ENCODE data around the gene NXN. TPM values are rescaled to one million over a fixed set of nuclear protein-coding genes. Genes with fewer than 3 reads are reported as not detected.

Gene NXN
- polyA plus RNA-seq, 3 donors, result not detected

DNA sequence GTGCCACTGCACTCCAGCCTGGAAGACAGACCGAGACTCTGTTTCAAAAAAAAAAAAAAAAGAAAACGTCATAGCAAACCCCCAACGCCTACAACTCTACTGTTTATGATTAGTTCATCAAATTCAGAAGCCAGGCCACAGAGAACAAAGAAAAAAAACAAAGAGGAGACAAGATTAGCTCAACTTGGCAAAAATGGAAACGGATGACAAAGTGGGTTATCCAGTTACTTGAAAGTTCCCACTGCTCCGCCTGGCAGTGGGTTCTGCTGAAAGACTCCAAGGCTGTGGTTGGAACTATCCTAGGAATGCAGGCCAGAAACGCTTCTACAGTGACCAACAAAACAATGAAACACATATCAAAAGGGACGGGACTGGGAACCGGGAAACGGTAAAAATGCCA, 144.3 kb downstream of the NXN start:
- TF ChIP-seq, protein P1, sequence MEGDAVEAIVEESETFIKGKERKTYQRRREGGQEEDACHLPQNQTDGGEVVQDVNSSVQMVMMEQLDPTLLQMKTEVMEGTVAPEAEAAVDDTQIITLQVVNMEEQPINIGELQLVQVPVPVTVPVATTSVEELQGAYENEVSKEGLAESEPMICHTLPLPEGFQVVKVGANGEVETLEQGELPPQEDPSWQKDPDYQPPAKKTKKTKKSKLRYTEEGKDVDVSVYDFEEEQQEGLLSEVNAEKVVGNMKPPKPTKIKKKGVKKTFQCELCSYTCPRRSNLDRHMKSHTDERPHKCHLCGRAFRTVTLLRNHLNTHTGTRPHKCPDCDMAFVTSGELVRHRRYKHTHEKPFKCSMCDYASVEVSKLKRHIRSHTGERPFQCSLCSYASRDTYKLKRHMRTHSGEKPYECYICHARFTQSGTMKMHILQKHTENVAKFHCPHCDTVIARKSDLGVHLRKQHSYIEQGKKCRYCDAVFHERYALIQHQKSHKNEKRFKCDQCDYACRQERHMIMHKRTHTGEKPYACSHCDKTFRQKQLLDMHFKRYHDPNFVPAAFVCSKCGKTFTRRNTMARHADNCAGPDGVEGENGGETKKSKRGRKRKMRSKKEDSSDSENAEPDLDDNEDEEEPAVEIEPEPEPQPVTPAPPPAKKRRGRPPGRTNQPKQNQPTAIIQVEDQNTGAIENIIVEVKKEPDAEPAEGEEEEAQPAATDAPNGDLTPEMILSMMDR (IDR thresholded peaks at IDR 0.05), result no peak
- Mint-ChIP-seq H3K36me3 (no peaks in the 10 kb centered on the region), H3K27ac (no peak overlapping the region), H3K9me3 (peaks cover 2 to 21% (median 12%) of the 10 kb centered on the region in 7 donors), H3K4me1 (no peaks in the 10 kb centered on the region), H3K4me3 (no peak overlapping the region), H3K27me3 (ENCODE audit: low read depth in 3 of 3) (peaks cover 3 to 6% (median 4%) of the 10 kb centered on the region in 3 donors)
- Histone ChIP-seq H2AFZ (ENCODE audit: insufficient read depth, low read depth, low read length, poor library complexity, severe bottlenecking) (no peak overlapping the region), H3K27me3 (ENCODE audit: control insufficient read depth in 2 of 2, insufficient read depth in 2 of 2, low read length in 2 of 2) (no peaks in the 10 kb centered on the region), H4K20me1 (ENCODE audit: insufficient read depth, low read length) (no peaks in the 10 kb centered on the region), H3K27ac (ENCODE audit: low read depth in 1 of 2, low read length in 2 of 2) (no peak overlapping the region), H3K79me2 (ENCODE audit: insufficient read depth, low read length) (no peaks in the 10 kb centered on the region), H3K4me1 (ENCODE audit: control insufficient read depth in 1 of 2, insufficient read depth in 2 of 2, low read length in 2 of 2) (no peaks in the 10 kb centered on the region), H3K4me2 (replicated peaks; ENCODE audit: extremely low read depth, low read length, poor library complexity, severe bottlenecking) (no peak overlapping the region), H3K4me3 (replicated peaks in 1 of 3; ENCODE audit: low read depth in 2 of 3, low read length in 3 of 3) (no peak overlapping the region), H3K9ac (ENCODE audit: insufficient read depth, low read length, poor library complexity, severe bottlenecking) (no peak overlapping the region), H3K36me3 (replicated peaks in 1 of 2; ENCODE audit: control insufficient read depth in 1 of 2, insufficient read depth in 2 of 2, low read length in 2 of 2) (no peaks in the 10 kb centered on the region), H3K9me3 (replicated peaks in 1 of 2; ENCODE audit: control insufficient read depth in 1 of 2, insufficient read depth in 1 of 2, low read length in 2 of 2) (peaks cover 5 to 6% of the 10 kb centered on the region in 2 donors)
- intact Hi-C loops (cut with micrococcal nuclease), result no loop called here
- WGBS (ENCODE audit: insufficient coverage), result 100% methylated on average over 2 of the region's 9 CpGs
- no peak for DNase-seq

DNA sequence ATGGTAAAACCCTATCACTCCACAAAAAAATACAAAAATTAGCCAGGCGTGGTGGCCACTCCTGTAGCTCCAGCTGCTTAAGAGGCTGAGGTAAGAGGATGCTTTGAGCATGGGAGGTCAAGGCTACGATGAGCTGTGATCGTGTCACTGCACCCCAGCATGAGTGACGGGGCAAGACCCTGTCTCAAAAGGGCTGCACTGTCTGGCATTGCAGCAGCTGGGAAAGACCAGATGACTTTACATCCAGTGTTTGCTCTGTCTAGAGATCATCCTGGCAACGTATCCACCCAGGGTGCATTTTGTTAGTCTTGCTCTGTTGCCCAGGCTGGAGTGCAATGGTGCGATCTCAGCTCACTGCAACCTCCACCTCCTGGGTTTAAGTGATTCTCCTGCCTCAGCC, 145.4 kb downstream of the NXN start:
- H3K4me3 Mint-ChIP-seq, result no peak overlapping the region
- intact Hi-C loops (cut with micrococcal nuclease), result no loop called here

More for the DNA sequence above, 145.4 kb downstream of the NXN start:
- no peak overlapping the region for H2AFZ ChIP-seq (ENCODE audit: insufficient read depth, low read depth, low read length, poor library complexity, severe bottlenecking)
- WGBS (ENCODE audit: insufficient coverage), result 95% methylated on average over 3 of the region's 6 CpGs
- no peak overlapping the region for H3K27ac Mint-ChIP-seq
- peaks cover 5 to 9% of the 10 kb centered on the region in 2 donors for H3K9me3 ChIP-seq (replicated peaks in 1 of 2; ENCODE audit: control insufficient read depth in 1 of 2, insufficient read depth in 1 of 2, low read length in 2 of 2)
- no peaks in the 10 kb centered on the region for H4K20me1 ChIP-seq (ENCODE audit: insufficient read depth, low read length)
- H3K27ac ChIP-seq (ENCODE audit: low read depth in 1 of 2, low read length in 2 of 2), result no peak overlapping the region
- no peaks in the 10 kb centered on the region for H3K79me2 ChIP-seq (ENCODE audit: insufficient read depth, low read length)
- no peaks in the 10 kb centered on the region for H3K36me3 Mint-ChIP-seq
- H3K9me3 Mint-ChIP-seq, result peaks cover 2 to 21% (median 14%) of the 10 kb centered on the region in 7 donors
- DNase-seq, result no peak
- H3K4me1 Mint-ChIP-seq, result no peaks in the 10 kb centered on the region
- H3K4me2 ChIP-seq (replicated peaks; ENCODE audit: extremely low read depth, low read length, poor library complexity, severe bottlenecking), result no peak overlapping the region
- H3K36me3 ChIP-seq (replicated peaks in 1 of 2; ENCODE audit: control insufficient read depth in 1 of 2, insufficient read depth in 2 of 2, low read length in 2 of 2), result no peaks in the 10 kb centered on the region
- no peak overlapping the region for H3K9ac ChIP-seq (ENCODE audit: insufficient read depth, low read length, poor library complexity, severe bottlenecking)
- TF ChIP-seq, protein P1 (IDR thresholded peaks at IDR 0.05), result no peak
- no peaks in the 10 kb centered on the region for H3K4me1 ChIP-seq (ENCODE audit: control insufficient read depth in 1 of 2, insufficient read depth in 2 of 2, low read length in 2 of 2)
- H3K4me3 ChIP-seq (replicated peaks in 1 of 3; ENCODE audit: low read depth in 2 of 3, low read length in 3 of 3), result no peak overlapping the region
- H3K27me3 Mint-ChIP-seq (ENCODE audit: low read depth in 3 of 3), result peaks cover 2 to 6% (median 4%) of the 10 kb centered on the region in 3 donors
- no peaks in the 10 kb centered on the region for H3K27me3 ChIP-seq (ENCODE audit: control insufficient read depth in 2 of 2, insufficient read depth in 2 of 2, low read length in 2 of 2)
